HepG2 (cell line): ENCODE data around the gene COX4I1. TPM values are rescaled to one million over a fixed set of nuclear protein-coding genes. Genes with fewer than 3 reads are reported as not detected.

Experiments used
- AGO2 ChIP-seq: fragments of 200-400 bp; formaldehyde crosslinking; optimal IDR thresholded peaks from 2 replicates; pipeline ENCODE3; 2017; ENCODE audit warnings: mild to moderate bottlenecking, low read depth, low read length, moderate library complexity
- CHD2 ChIP-seq: IDR thresholded peaks from 2 replicates; pipeline ENCODE4 v1.6.1; 2011; ENCODE audit warnings: low read depth, low read length, improper control_type of control experiment
- EEA1 ChIP-seq: sonication (generic); formaldehyde crosslinking; IDR thresholded peaks from 2 replicates; pipeline ENCODE4 v1.5.1; 2020; ENCODE audit warnings: mild to moderate bottlenecking, missing genetic modification reagents, borderline replicate concordance
- KLF15 ChIP-seq: sonication (generic); formaldehyde crosslinking; IDR thresholded peaks from 2 replicates; pipeline ENCODE4 v1.8.1; 2023; ENCODE audit warnings: borderline replicate concordance, mild to moderate bottlenecking, inconsistent platforms, missing genetic modification reagents, mixed read lengths
- MED8 ChIP-seq: sonication (generic); formaldehyde crosslinking; IDR thresholded peaks from 2 replicates; pipeline ENCODE4 v1.8.1; 2023; ENCODE audit warnings: mild to moderate bottlenecking, missing genetic modification reagents; ENCODE audit not compliant: insufficient replicate concordance
- PAX8 ChIP-seq: sonication (generic); formaldehyde crosslinking; IDR thresholded peaks from 2 replicates; pipeline ENCODE4 v1.8.0; 2022; ENCODE audit warnings: mild to moderate bottlenecking, missing genetic modification reagents, borderline replicate concordance
- PLRG1 ChIP-seq: fragments of 450-650 bp; conservative IDR thresholded peaks from 2 replicates; pipeline ENCODE4 v1.6.1; 2016
- REL ChIP-seq: sonication (generic); formaldehyde crosslinking; conservative IDR thresholded peaks from 2 replicates; pipeline ENCODE4 v1.8.0; 2022; ENCODE audit warnings: mild to moderate bottlenecking, missing genetic modification reagents, moderate library complexity
- SIX1 ChIP-seq: sonication (generic); formaldehyde crosslinking; IDR thresholded peaks from 2 replicates; pipeline ENCODE4 v1.4.0; 2020; ENCODE audit warnings: missing genetic modification reagents, borderline replicate concordance
- TAF1 ChIP-seq: sonication (generic); formaldehyde crosslinking; IDR thresholded peaks from 2 replicates; pipeline ENCODE4 v1.4.0; 2020; ENCODE audit warnings: missing genetic modification reagents
- ZNF232 ChIP-seq: sonication (generic); formaldehyde crosslinking; IDR thresholded peaks from 2 replicates; pipeline ENCODE4 v1.4.0; 2020; ENCODE audit warnings: missing genetic modification reagents, borderline replicate concordance
- ZNF296 ChIP-seq: sonication (generic); formaldehyde crosslinking; conservative IDR thresholded peaks from 2 replicates; pipeline ENCODE4 v1.5.0; 2020; ENCODE audit warnings: mild to moderate bottlenecking, missing genetic modification reagents
- ZNF333 ChIP-seq: sonication (generic); formaldehyde crosslinking; IDR thresholded peaks from 2 replicates; pipeline ENCODE4 v1.4.0; 2020; ENCODE audit warnings: mild to moderate bottlenecking, missing genetic modification reagents, borderline replicate concordance
- ZNF34 ChIP-seq: sonication (generic); formaldehyde crosslinking; IDR thresholded peaks from 2 replicates; pipeline ENCODE4 v1.4.0; 2020; ENCODE audit warnings: mild to moderate bottlenecking, missing genetic modification reagents, borderline replicate concordance
- ZNF446 ChIP-seq: sonication (generic); formaldehyde crosslinking; IDR thresholded peaks from 2 replicates; pipeline ENCODE4 v1.5.0; 2020; ENCODE audit warnings: mild to moderate bottlenecking, missing genetic modification reagents
- ZNF543 ChIP-seq: sonication (generic); formaldehyde crosslinking; IDR thresholded peaks from 2 replicates; pipeline ENCODE4 v1.4.0; 2020; ENCODE audit warnings: mild to moderate bottlenecking, missing genetic modification reagents
- ZNF558 ChIP-seq: sonication (generic); formaldehyde crosslinking; IDR thresholded peaks from 2 replicates; pipeline ENCODE4 v1.9.0; 2022; ENCODE audit warnings: mild to moderate bottlenecking, missing genetic modification reagents, borderline replicate concordance
- ZNF619 ChIP-seq: sonication (generic); formaldehyde crosslinking; IDR thresholded peaks from 2 replicates; pipeline ENCODE4 v1.4.0; 2020; ENCODE audit warnings: mild to moderate bottlenecking, missing genetic modification reagents
- ZNF761 ChIP-seq: sonication (generic); formaldehyde crosslinking; conservative IDR thresholded peaks from 2 replicates; pipeline ENCODE4 v1.4.0; 2020; ENCODE audit warnings: mild to moderate bottlenecking, missing genetic modification reagents
- polyA plus RNA-seq, 8 experiments: library from polyadenylated mRNA; depleted of rRNA in 3 of 8; stranded (reverse) in 7 of 8; unstranded in 1 of 8; fragments of >200 nt; fragmentation: Illumina TruSeq in 4 of 8; extraction: Trizol in 4 of 8; gene quantifications; 2 replicates each; pipeline versions ENCODE4 v1.2.1 to v1.2.3, GENCODE V29; 2011 to 2016; ENCODE audit warnings: low read depth in 4 of 8, missing spikeins in 1 of 8, mixed read lengths in 1 of 8; ENCODE audit not compliant: insufficient read depth in 1 of 8
- total RNA-seq, 5 experiments: library from RNA; depleted of rRNA; stranded (reverse); fragments of >200 nt; fragmentation: Illumina TruSeq; extraction: Trizol; gene quantifications; 2 replicates each; pipeline ENCODE4 v1.2.3, GENCODE V29; 2016; ENCODE audit warnings: low read depth in 1 of 5
- TF ChIP-seq, protein P1 (sequence below): sonication (generic); formaldehyde crosslinking; IDR thresholded peaks from 2 replicates; pipeline ENCODE4 v1.5.0; 2020; ENCODE audit warnings: mild to moderate bottlenecking, missing genetic modification reagents
- TF ChIP-seq, protein P2 (sequence below): sonication (generic); formaldehyde crosslinking; IDR thresholded peaks from 2 replicates; pipeline ENCODE4 v1.5.0; 2020; ENCODE audit warnings: missing genetic modification reagents, mild to moderate bottlenecking, borderline replicate concordance
- TF ChIP-seq, protein P3 (sequence below): sonication (generic); formaldehyde crosslinking; IDR thresholded peaks from 2 replicates; pipeline ENCODE4 v1.4.0; 2020; ENCODE audit warnings: missing genetic modification reagents, low read depth, mild to moderate bottlenecking, borderline replicate concordance
- TF ChIP-seq, protein P4 (sequence below): sonication (generic); formaldehyde crosslinking; IDR thresholded peaks from 2 replicates; pipeline ENCODE4 v1.4.0; 2020; ENCODE audit warnings: missing genetic modification reagents, mild to moderate bottlenecking, borderline replicate concordance
- TF ChIP-seq, protein P5 (sequence below): sonication (generic); formaldehyde crosslinking; IDR thresholded peaks from 2 replicates; pipeline ENCODE4 v1.5.0; 2020; ENCODE audit warnings: missing genetic modification reagents, mild to moderate bottlenecking, borderline replicate concordance

COX4I1 gene
- total and polyA plus RNA-seq, 2 of the 13 experiments (the other 11 are each of a cell fraction or from before 2014, with no cell fraction given): 658 to 902 TPM

DNA sequence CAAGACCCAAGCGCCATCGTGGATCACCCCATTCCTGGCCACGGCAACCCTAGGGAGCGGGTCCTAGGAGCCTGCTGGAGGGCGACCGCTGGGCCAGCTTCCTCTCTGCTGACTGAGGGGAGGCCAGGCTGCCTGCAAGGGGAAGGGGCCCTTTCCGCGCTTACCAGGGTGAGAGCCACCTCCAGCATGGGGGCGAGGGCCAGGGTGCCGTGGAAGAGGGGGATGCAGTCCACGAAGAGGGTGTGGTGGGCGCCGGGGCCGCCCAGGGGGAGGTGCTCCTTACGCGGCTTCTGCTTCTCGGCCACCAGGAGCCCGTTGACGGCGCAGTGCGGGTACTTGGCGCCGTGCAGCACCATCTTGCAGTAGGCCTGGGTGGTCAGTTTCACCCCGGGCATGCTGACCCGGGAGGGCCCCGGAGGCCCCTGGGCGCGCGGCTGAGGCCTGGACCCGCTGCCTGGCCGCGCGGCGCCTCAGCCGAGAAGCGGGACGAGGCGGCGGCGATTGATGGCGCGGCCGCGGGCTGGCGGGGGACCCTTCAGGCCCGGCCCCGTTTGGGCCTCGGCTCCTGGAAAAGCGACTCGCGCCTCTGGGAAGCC is 496 bp upstream of the COX4I1 start (continued):
- TF ChIP-seq, protein P1, sequence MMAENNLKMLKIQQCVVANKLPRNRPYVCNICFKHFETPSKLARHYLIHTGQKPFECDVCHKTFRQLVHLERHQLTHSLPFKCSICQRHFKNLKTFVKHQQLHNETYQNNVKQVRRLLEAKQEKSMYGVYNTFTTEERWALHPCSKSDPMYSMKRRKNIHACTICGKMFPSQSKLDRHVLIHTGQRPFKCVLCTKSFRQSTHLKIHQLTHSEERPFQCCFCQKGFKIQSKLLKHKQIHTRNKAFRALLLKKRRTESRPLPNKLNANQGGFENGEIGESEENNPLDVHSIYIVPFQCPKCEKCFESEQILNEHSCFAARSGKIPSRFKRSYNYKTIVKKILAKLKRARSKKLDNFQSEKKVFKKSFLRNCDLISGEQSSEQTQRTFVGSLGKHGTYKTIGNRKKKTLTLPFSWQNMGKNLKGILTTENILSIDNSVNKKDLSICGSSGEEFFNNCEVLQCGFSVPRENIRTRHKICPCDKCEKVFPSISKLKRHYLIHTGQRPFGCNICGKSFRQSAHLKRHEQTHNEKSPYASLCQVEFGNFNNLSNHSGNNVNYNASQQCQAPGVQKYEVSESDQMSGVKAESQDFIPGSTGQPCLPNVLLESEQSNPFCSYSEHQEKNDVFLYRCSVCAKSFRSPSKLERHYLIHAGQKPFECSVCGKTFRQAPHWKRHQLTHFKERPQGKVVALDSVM (CRISPR knock-in tag): 0 out of 2 replicates have a peak, but pooled peaks have one; percentile 2
- 0 out of 2 replicates have a peak, but pooled peaks have one; percentile 5 for TF ChIP-seq EEA1
- no peak for TF ChIP-seq ZNF619 (CRISPR knock-in tag)
- TF ChIP-seq, protein P2, sequence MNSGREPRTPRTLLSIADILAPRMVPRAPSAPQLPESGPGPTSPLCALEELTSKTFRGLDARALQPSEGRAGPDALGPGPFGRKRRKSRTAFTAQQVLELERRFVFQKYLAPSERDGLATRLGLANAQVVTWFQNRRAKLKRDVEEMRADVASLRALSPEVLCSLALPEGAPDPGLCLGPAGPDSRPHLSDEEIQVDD (CRISPR knock-in tag): 0 out of 2 replicates have a peak, but pooled peaks have one; percentile 44
- TF ChIP-seq CHD2: no peak
- peak; percentile 81 for TF ChIP-seq ZNF446 (CRISPR knock-in tag)
- TF ChIP-seq, protein P3, sequence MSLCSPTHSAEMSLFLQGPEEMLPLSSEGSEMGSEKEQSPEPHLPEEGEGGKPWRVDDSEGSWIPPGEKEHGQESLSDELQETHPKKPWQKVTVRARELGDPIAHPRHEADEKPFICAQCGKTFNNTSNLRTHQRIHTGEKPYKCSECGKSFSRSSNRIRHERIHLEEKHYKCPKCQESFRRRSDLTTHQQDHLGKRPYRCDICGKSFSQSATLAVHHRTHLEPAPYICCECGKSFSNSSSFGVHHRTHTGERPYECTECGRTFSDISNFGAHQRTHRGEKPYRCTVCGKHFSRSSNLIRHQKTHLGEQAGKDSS (CRISPR knock-in tag): no peak
- TF ChIP-seq, protein P4, sequence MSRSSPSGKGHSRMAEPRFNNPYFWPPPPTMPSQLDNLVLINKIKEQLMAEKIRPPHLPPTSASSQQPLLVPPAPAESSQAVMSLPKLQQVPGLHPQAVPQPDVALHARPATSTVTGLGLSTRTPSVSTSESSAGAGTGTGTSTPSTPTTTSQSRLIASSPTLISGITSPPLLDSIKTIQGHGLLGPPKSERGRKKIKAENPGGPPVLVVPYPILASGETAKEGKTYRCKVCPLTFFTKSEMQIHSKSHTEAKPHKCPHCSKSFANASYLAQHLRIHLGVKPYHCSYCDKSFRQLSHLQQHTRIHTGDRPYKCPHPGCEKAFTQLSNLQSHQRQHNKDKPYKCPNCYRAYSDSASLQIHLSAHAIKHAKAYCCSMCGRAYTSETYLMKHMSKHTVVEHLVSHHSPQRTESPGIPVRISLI (CRISPR knock-in tag): no peak
- no peak for TF ChIP-seq ZNF543 (CRISPR knock-in tag)
- TF ChIP-seq PAX8 (CRISPR knock-in tag): peak; percentile 91; the same call in 1 of the 2 replicates
- no peak for TF ChIP-seq KLF15 (CRISPR knock-in tag)
- peak; percentile 75; the same call in 1 of the 2 replicates for TF ChIP-seq ZNF558
- no peak for TF ChIP-seq ZNF232 (CRISPR knock-in tag)
- no peak for TF ChIP-seq ZNF333 (CRISPR knock-in tag)
- no peak; the same call in 1 of the 2 replicates for TF ChIP-seq ZNF761 (CRISPR knock-in tag)
- TF ChIP-seq ZNF34: 0 out of 2 replicates have a peak, but pooled peaks have one; percentile 87
- peak; percentile 77 for TF ChIP-seq AGO2
- no peak for TF ChIP-seq TAF1 (CRISPR knock-in tag)
- TF ChIP-seq PLRG1: no peak
- TF ChIP-seq, protein P5, sequence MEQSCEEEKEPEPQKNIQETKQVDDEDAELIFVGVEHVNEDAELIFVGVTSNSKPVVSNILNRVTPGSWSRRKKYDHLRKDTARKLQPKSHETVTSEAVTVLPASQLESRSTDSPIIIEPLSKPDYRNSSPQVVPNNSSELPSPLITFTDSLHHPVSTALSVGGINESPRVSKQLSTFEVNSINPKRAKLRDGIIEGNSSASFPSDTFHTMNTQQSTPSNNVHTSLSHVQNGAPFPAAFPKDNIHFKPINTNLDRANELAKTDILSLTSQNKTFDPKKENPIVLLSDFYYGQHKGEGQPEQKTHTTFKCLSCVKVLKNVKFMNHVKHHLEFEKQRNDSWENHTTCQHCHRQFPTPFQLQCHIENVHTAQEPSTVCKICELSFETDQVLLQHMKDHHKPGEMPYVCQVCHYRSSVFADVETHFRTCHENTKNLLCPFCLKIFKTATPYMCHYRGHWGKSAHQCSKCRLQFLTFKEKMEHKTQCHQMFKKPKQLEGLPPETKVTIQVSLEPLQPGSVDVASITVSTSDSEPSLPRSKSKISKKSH (CRISPR knock-in tag): 0 out of 2 replicates have a peak, but pooled peaks have one; percentile 31
- 0 out of 2 replicates have a peak, but pooled peaks have one; percentile 4 for TF ChIP-seq REL
- 0 out of 2 replicates have a peak, but pooled peaks have one; percentile 13 for TF ChIP-seq ZNF296 (CRISPR knock-in tag)
- no peak for TF ChIP-seq SIX1 (CRISPR knock-in tag)
- TF ChIP-seq MED8 (CRISPR knock-in tag): peak; percentile 21
